ENCODE data around the gene RPSA. TPM values are rescaled to one million over a fixed set of nuclear protein-coding genes. Genes with fewer than 3 reads are reported as not detected.

The RPSA gene
- total RNA-seq, 1 experiment from 2014 or later, result 1,562 TPM

- TF ChIP-seq CTCF (IDR thresholded peaks at IDR 0.05; ENCODE audit: insufficient read depth in 1 of 2, low read depth in 1 of 2, low read length in 1 of 2, severe bottlenecking in 1 of 2, unreplicated experiment in 1 of 2), result no peak
- no peaks in the 10 kb centered on the region for H3K27me3 Mint-ChIP-seq (ENCODE audit: insufficient read depth, unreplicated experiment)
- Histone ChIP-seq H3K36me3 (ENCODE audit: control insufficient read depth, insufficient read depth, low read length) (no peaks in the 10 kb centered on the region), H3K4me3 (ENCODE audit: low read depth, low read length) (no peak overlapping the region), H3K9me3 (no peaks in the 10 kb centered on the region), H3K27me3 (replicated peaks; ENCODE audit: control insufficient read depth, insufficient read depth, low read length) (no peaks in the 10 kb centered on the region), H3K4me1 (peaks cover 33% of the 10 kb centered on the region; the same call in 1 of the 2 replicates)
- ChIA-PET POLR2A (no interaction called here), CTCF (no interaction called here)
- intact Hi-C loops (cut with micrococcal nuclease; ENCODE audit: unreplicated experiment), result loop anchor here (10.0 kb wide), 1 partner anchor 262 kb away; no protein-coding TSS in a partner anchor
- no peak overlapping the region for H3K4me3 Mint-ChIP-seq (ENCODE audit: unreplicated experiment)
- H3K9me3 Mint-ChIP-seq (ENCODE audit: unreplicated experiment), result no peaks in the 10 kb centered on the region
- BruUV-seq (replicated peaks), result no TSS peak
- DNase-seq, result no peak
- peaks cover 49% of the 10 kb centered on the region for H3K36me3 Mint-ChIP-seq (ENCODE audit: insufficient read depth, unreplicated experiment)
- H3K4me1 Mint-ChIP-seq (ENCODE audit: low read depth, unreplicated experiment), result peaks cover 37% of the 10 kb centered on the region
- peak overlapping the region; percentile 45 for H3K27ac Mint-ChIP-seq (ENCODE audit: unreplicated experiment)
These were observed 20.2 kb upstream of the RPSA start for GRCh38 chr3:39386318-39386717.

GRCh38 chr3:39387411-39387975 lies 19.0 kb upstream of the RPSA start:
- Histone ChIP-seq H3K27me3 (replicated peaks; ENCODE audit: control insufficient read depth, insufficient read depth, low read length) (no peaks in the 10 kb centered on the region), H3K4me1 (peaks cover 30% of the 10 kb centered on the region; the same call in 1 of the 2 replicates), H3K4me3 (ENCODE audit: low read depth, low read length) (no peak overlapping the region), H3K36me3 (ENCODE audit: control insufficient read depth, insufficient read depth, low read length) (no peaks in the 10 kb centered on the region), H3K9me3 (no peaks in the 10 kb centered on the region)
- no peak for TF ChIP-seq CTCF (IDR thresholded peaks at IDR 0.05; ENCODE audit: insufficient read depth in 1 of 2, low read depth in 1 of 2, low read length in 1 of 2, severe bottlenecking in 1 of 2, unreplicated experiment in 1 of 2)
- intact Hi-C loops (cut with micrococcal nuclease; ENCODE audit: unreplicated experiment), result loop anchor here (10.0 kb wide), 1 partner anchor 263 kb away; no protein-coding TSS in a partner anchor
- Mint-ChIP-seq H3K4me3 (ENCODE audit: unreplicated experiment) (peak overlapping the region; percentile 39), H3K9me3 (ENCODE audit: unreplicated experiment) (no peaks in the 10 kb centered on the region), H3K36me3 (ENCODE audit: insufficient read depth, unreplicated experiment) (peaks cover 61% of the 10 kb centered on the region), H3K4me1 (ENCODE audit: low read depth, unreplicated experiment) (peaks cover 37% of the 10 kb centered on the region), H3K27ac (ENCODE audit: unreplicated experiment) (peak overlapping the region; percentile 45), H3K27me3 (ENCODE audit: insufficient read depth, unreplicated experiment) (no peaks in the 10 kb centered on the region)
- CTCF ChIA-PET, result interaction anchor here (1.0 kb wide), 1 partner anchor 99 kb away, joined by 3 read pairs; no protein-coding TSS in a partner anchor
- no TSS peak for BruUV-seq (replicated peaks)
- POLR2A ChIA-PET, result no interaction called here
- DNase-seq, result no peak

- Mint-ChIP-seq H3K9me3 (ENCODE audit: unreplicated experiment) (no peaks in the 10 kb centered on the region), H3K27me3 (ENCODE audit: insufficient read depth, unreplicated experiment) (no peaks in the 10 kb centered on the region), H3K4me1 (ENCODE audit: low read depth, unreplicated experiment) (peaks cover 37% of the 10 kb centered on the region), H3K36me3 (ENCODE audit: insufficient read depth, unreplicated experiment) (peaks cover 62% of the 10 kb centered on the region), H3K27ac (ENCODE audit: unreplicated experiment) (peak overlapping the region; percentile 45), H3K4me3 (ENCODE audit: unreplicated experiment) (peak overlapping the region; percentile 39)
- no peak for TF ChIP-seq CTCF (IDR thresholded peaks at IDR 0.05; ENCODE audit: insufficient read depth in 1 of 2, low read depth in 1 of 2, low read length in 1 of 2, severe bottlenecking in 1 of 2, unreplicated experiment in 1 of 2)
- no TSS peak for BruUV-seq (replicated peaks)
- H3K27me3 ChIP-seq (replicated peaks; ENCODE audit: control insufficient read depth, insufficient read depth, low read length), result no peaks in the 10 kb centered on the region
- no peaks in the 10 kb centered on the region for H3K9me3 ChIP-seq
- H3K36me3 ChIP-seq (ENCODE audit: control insufficient read depth, insufficient read depth, low read length), result no peaks in the 10 kb centered on the region
- intact Hi-C loops (cut with micrococcal nuclease; ENCODE audit: unreplicated experiment), result loop anchor here (10.0 kb wide), 1 partner anchor 263 kb away; no protein-coding TSS in a partner anchor
- peaks cover 28% of the 10 kb centered on the region; the same call in 1 of the 2 replicates for H3K4me1 ChIP-seq
- POLR2A ChIA-PET, result no interaction called here
- CTCF ChIA-PET, result interaction anchor here (1.0 kb wide), 1 partner anchor 100 kb away, joined by 3 read pairs; no protein-coding TSS in a partner anchor
- no peak overlapping the region for H3K4me3 ChIP-seq (ENCODE audit: low read depth, low read length)
- DNase-seq, result no peak
These were observed 18.4 kb upstream of the RPSA start for GRCh38 chr3:39388153-39388552.

All from Caco-2 (cell line).